C4-2B (cell line): ENCODE data around the gene SRSF3.

ENCODE experiments used
- CTCF ChIP-seq: fragments of 450-650 bp; conservative IDR thresholded peaks from 2 replicates; pipeline ENCODE4 v1.5.1; 2017; ENCODE audit warnings: mild to moderate bottlenecking
- ZFX ChIP-seq: fragments of 450-650 bp; IDR thresholded peaks from 2 replicates; pipeline ENCODE4 v1.6.1; 2017

GRCh38 chr6:36548401-36548743, 45.8 kb upstream of the SRSF3 start:
- TF ChIP-seq CTCF (no peak), ZFX (no peak)
